Lower leg skin (tissue), 3 donors: ENCODE data around the gene ZNF879.

Source experiments
- CTCF ChIP-seq, 3 donors: fragments of 450-650 bp; IDR thresholded peaks; one replicate each; pipeline ENCODE4 v1.5.1; 2016; ENCODE audit warnings: antibody characterized with exemption in 3 of 3, mild to moderate bottlenecking in 3 of 3, moderate library complexity in 2 of 3
- POLR2A ChIP-seq, 2 donors: fragments of 450-650 bp; IDR thresholded peaks; one replicate each; pipeline ENCODE4 v1.6.1; 2016 to 2017; ENCODE audit warnings: antibody characterized with exemption in 2 of 2, mild to moderate bottlenecking in 1 of 2, moderate library complexity in 1 of 2

GRCh38 chr5:178982941-178983340, 40.7 kb upstream of the ZNF879 start:
- no peak for TF ChIP-seq CTCF (IDR thresholded peaks at IDR 0.05)
- TF ChIP-seq POLR2A (IDR thresholded peaks at IDR 0.05) = no peak
